Suprapubic skin (tissue), 4 donors: ENCODE results near the gene AKT2. TPM values are rescaled to one million over a fixed set of nuclear protein-coding genes. Genes with fewer than 3 reads are reported as not detected.
A peak's percentile ranks its signal among the peaks of the same experiment; 100 is the strongest.

ENCODE experiments used
- DNase-seq, 2 donors: peaks; one replicate each; pipeline ENCODE4 v3.0.0-alpha.2; 2019; ENCODE audit warnings: low spot score in 2 of 2
- H3K27ac ChIP-seq: fragments of 200-600 bp; sonication (generic); one replicate; pipeline ENCODE4 v1.5.1; 2019
- H3K27me3 ChIP-seq: fragments of 200-600 bp; sonication (generic); one replicate; pipeline ENCODE4 v1.5.1; 2019
- H3K36me3 ChIP-seq: fragments of 200-600 bp; sonication (generic); one replicate; pipeline ENCODE4 v1.5.1; 2019
- H3K4me1 ChIP-seq: fragments of 200-600 bp; sonication (generic); one replicate; pipeline ENCODE4 v1.5.1; 2019
- H3K4me3 ChIP-seq: fragments of 200-600 bp; sonication (generic); one replicate; pipeline ENCODE4 v1.5.1; 2019; ENCODE audit warnings: mild to moderate bottlenecking
- H3K9me3 ChIP-seq: fragments of 200-600 bp; sonication (generic); one replicate; pipeline ENCODE4 v1.5.1; 2019
- CTCF ChIP-seq, 2 donors: fragments of 200-600 bp in 1 of 2; fragments of 450-650 bp in 1 of 2; sonication (generic) in 1 of 2; IDR thresholded peaks; one replicate each; pipeline ENCODE4 v1.5.1; 2016 to 2019; ENCODE audit warnings: antibody characterized with exemption in 2 of 2, mild to moderate bottlenecking in 1 of 2, moderate library complexity in 1 of 2
- EP300 ChIP-seq: sonication (generic); formaldehyde crosslinking; IDR thresholded peaks from one replicate; pipeline ENCODE4 v1.6.1; 2017; ENCODE audit warnings: antibody characterized with exemption
- POLR2A ChIP-seq, 2 donors: fragments of 450-650 bp; IDR thresholded peaks; one replicate each; pipeline ENCODE4 v1.6.1; 2017; ENCODE audit warnings: antibody characterized with exemption in 2 of 2, mild to moderate bottlenecking in 2 of 2, moderate library complexity in 2 of 2
- POLR2AphosphoS5 ChIP-seq, 3 donors: sonication (generic); formaldehyde crosslinking; IDR thresholded peaks; one replicate each; pipeline ENCODE4 v1.6.1; 2017; ENCODE audit warnings: antibody characterized with exemption in 3 of 3
- WGBS: methylation state at CpG from one replicate; pipeline ENCODE4 v1.1.5; 2018; 5-methylcytosine and 5-hydroxymethylcytosine counted together
- total RNA-seq, 4 donors: library from RNA; depleted of rRNA; stranded (reverse); fragments of >200 nt; gene quantifications; one replicate each; pipeline ENCODE4 v1.1.0, GENCODE V29; 2016

Gene AKT2
- total RNA-seq, 4 donors from 2014 or later = 76.4 to 146 (median 92.3) TPM

GRCh38 chr19:40198272-40198990, 86.7 kb downstream of the AKT2 start:
- Histone ChIP-seq H3K4me3 (no peak overlapping the region), H3K4me1 (peaks cover under 1% of the 10 kb centered on the region), H3K27ac (no peak overlapping the region), H3K36me3 (peaks cover 18% of the 10 kb centered on the region), H3K9me3 (no peaks in the 10 kb centered on the region), H3K27me3 (no peaks in the 10 kb centered on the region)
- no peak for DNase-seq
- 97% methylated on average over 24 of the region's 29 CpGs for WGBS
- TF ChIP-seq POLR2A (IDR thresholded peaks at IDR 0.05) (no peak), CTCF (IDR thresholded peaks at IDR 0.05) (no peak), EP300 (no peak), POLR2AphosphoS5 (IDR thresholded peaks at IDR 0.05) (no peak)

- Histone ChIP-seq H3K27me3 (no peaks in the 10 kb centered on the region), H3K4me1 (peaks cover 25% of the 10 kb centered on the region), H3K27ac (no peak overlapping the region), H3K9me3 (no peaks in the 10 kb centered on the region), H3K4me3 (no peak overlapping the region), H3K36me3 (peaks cover 4% of the 10 kb centered on the region)
- 86% methylated on average over 3 of the region's 3 CpGs for WGBS
- no peak for DNase-seq
- no peak for TF ChIP-seq EP300
These were observed 91.6 kb downstream of the AKT2 start for GRCh38 chr19:40193587-40193849.

- Histone ChIP-seq H3K36me3 (no peaks in the 10 kb centered on the region), H3K27me3 (no peaks in the 10 kb centered on the region), H3K4me3 (peak overlapping the region; percentile 79), H3K9me3 (no peaks in the 10 kb centered on the region), H3K4me1 (peaks cover 25% of the 10 kb centered on the region), H3K27ac (no peak overlapping the region)
- no peak for DNase-seq
- TF ChIP-seq POLR2AphosphoS5 (IDR thresholded peaks at IDR 0.05) (no peak), EP300 (no peak), CTCF (IDR thresholded peaks at IDR 0.05) (no peak), POLR2A (IDR thresholded peaks at IDR 0.05) (no peak)
- 81% methylated on average over 4 of the region's 5 CpGs for WGBS
These were observed 92.2 kb downstream of the AKT2 start for GRCh38 chr19:40192758-40193586.

GRCh38 chr19:40191836-40192646, 93.1 kb downstream of the AKT2 start:
- Histone ChIP-seq H3K9me3 (no peaks in the 10 kb centered on the region), H3K27me3 (no peaks in the 10 kb centered on the region), H3K4me1 (peaks cover 25% of the 10 kb centered on the region), H3K4me3 (peak overlapping the region; percentile 79), H3K36me3 (no peaks in the 10 kb centered on the region), H3K27ac (no peak overlapping the region)
- WGBS = no CpG with 5 or more reads among the region's 62 CpGs
- DNase-seq = peak in 1 of 2 donors; percentile 69
- no peak for TF ChIP-seq EP300
- no peak for TF ChIP-seq POLR2A (IDR thresholded peaks at IDR 0.05)
- TF ChIP-seq POLR2AphosphoS5 (IDR thresholded peaks at IDR 0.05) = no peak
- TF ChIP-seq CTCF (IDR thresholded peaks at IDR 0.05) = no peak

- peak within 1 kb of the TSS; percentile 81 for H3K27ac ChIP-seq
- TF ChIP-seq POLR2AphosphoS5 (IDR thresholded peaks at IDR 0.05) (peak in 1 of 3 donors; percentile 15), CTCF (IDR thresholded peaks at IDR 0.05) (no peak), POLR2A (IDR thresholded peaks at IDR 0.05) (peak in 1 of 2 donors; percentile 19)
- 0% methylated on average over 9 of the region's 116 CpGs for WGBS
- H3K27me3 ChIP-seq = no peaks in the 10 kb centered on the region
- H3K36me3 ChIP-seq = no peaks in the 10 kb centered on the region
- no peaks in the 10 kb centered on the region for H3K9me3 ChIP-seq
- peak; percentile 86 to 91 for DNase-seq
- H3K4me1 ChIP-seq = peaks cover 25% of the 10 kb centered on the region
- H3K4me3 ChIP-seq = peak within 1 kb of the TSS; percentile 79
These were observed 94.0 kb downstream of the AKT2 start, which contains the start of gene MAP3K10 for GRCh38 chr19:40190891-40191835. Gene MAP3K10, plus strand, starts transcription at chr19:40191426. Its CDS starts 606 bp downstream, at chr19:40192032.
